ENCODE data around the gene POGZ.
A peak's percentile ranks its signal among the peaks of the same experiment; 100 is the strongest.

POGZ gene

GRCh38 chr1:151474745-151475144, 15.5 kb upstream of the POGZ start:
- H3K4me3 ChIP-seq (ENCODE audit: low read depth, low read length) = no peak overlapping the region
- DNase-seq (ENCODE audit: low read depth, low spot score) = no peak
- ChIA-PET CTCF (interaction anchor here (0.8 to 1.8 kb wide), 4 partner anchors 10 to 219 kb away, joined by 3 to 5 read pairs (median 4); no protein-coding TSS in a partner anchor), POLR2A (no interaction called here)
- TF ChIP-seq, protein P1, sequence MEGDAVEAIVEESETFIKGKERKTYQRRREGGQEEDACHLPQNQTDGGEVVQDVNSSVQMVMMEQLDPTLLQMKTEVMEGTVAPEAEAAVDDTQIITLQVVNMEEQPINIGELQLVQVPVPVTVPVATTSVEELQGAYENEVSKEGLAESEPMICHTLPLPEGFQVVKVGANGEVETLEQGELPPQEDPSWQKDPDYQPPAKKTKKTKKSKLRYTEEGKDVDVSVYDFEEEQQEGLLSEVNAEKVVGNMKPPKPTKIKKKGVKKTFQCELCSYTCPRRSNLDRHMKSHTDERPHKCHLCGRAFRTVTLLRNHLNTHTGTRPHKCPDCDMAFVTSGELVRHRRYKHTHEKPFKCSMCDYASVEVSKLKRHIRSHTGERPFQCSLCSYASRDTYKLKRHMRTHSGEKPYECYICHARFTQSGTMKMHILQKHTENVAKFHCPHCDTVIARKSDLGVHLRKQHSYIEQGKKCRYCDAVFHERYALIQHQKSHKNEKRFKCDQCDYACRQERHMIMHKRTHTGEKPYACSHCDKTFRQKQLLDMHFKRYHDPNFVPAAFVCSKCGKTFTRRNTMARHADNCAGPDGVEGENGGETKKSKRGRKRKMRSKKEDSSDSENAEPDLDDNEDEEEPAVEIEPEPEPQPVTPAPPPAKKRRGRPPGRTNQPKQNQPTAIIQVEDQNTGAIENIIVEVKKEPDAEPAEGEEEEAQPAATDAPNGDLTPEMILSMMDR (IDR thresholded peaks at IDR 0.05; ENCODE audit: insufficient read depth, low read length, missing control alignments) = no peak

DNA sequence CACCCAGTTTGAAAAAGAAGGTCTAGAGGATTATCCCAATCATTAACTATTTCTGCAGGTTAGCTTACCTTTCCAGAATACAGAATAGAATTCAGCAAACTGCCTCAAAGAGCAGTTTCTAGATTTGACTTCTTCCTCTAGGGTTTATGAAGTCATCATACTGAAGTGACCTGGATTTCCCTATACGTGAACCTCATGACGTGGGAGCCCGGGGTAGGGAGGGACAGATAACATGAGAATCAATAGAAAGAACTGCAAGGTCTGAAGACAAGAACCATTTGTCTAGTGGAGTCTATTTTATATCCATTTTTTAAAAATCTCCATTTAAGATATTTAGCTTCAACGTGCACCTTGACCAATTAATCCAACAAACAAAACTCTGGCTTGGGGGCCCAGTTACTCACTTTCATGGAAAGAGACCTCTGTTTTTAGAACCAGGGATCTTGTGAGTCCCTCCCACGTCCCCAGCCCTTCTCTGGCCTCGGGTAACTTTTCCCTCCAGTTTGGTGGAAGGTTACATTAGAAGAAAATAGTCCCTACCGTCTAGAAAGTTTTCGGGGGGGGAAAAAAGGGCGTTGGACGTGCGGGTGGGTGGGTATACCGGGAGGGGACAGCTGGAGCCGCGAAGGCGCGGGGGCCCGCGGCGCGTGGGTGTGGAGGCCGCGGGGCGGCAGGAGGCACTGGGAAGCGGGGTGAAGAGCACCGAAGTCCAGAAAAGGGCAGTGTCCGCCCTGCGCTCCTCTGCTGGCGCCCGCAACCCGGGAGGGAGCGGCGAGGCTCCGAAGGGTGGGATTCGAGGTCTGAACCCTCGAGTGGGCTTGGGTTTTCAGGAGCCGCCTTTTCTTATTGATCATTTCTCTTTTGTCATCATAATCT, 13.8 kb upstream of the POGZ start:
- POLR2A ChIA-PET = no interaction called here
- CTCF ChIA-PET = interaction anchor here (1.2 to 1.8 kb wide), 2 partner anchors 12 to 262 kb away, joined by 4 to 5 read pairs; no protein-coding TSS in a partner anchor
- DNase-seq (ENCODE audit: low read depth, low spot score) = no peak
- peak overlapping the region; percentile 46 for H3K4me3 ChIP-seq (ENCODE audit: low read depth, low read length)
- TF ChIP-seq, protein P1 (IDR thresholded peaks at IDR 0.05; ENCODE audit: insufficient read depth, low read length, missing control alignments) = no peak

DNA sequence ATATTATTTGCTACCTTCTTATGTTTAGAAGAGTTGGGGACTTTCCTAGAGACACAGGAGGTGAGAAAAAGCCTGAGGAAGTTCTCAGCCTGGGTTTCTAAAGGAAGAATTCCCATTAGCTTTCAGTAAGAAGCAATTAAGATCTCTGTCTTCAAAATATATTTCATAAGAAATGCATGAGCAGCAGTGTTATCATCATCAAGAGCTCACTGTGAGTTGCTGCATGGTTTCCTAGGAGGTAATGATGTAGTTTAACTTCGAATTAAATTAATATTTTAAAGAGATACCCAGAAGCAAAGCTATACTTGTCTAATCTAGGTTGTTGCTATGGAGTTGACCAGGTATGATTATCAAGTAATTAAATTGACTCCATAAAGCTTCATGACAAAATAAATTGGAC, 5.7 kb upstream of the POGZ start:
- POLR2A ChIA-PET = no interaction called here
- H3K4me3 ChIP-seq (ENCODE audit: low read depth, low read length) = no peak overlapping the region
- CTCF ChIA-PET = interaction anchor here (0.7 to 0.8 kb wide), 2 partner anchors 10 to 69 kb away, joined by 3 read pairs; no protein-coding TSS in a partner anchor
- TF ChIP-seq, protein P1 (IDR thresholded peaks at IDR 0.05; ENCODE audit: insufficient read depth, low read length, missing control alignments) = no peak
- no peak for DNase-seq (ENCODE audit: low read depth, low spot score)

DNA sequence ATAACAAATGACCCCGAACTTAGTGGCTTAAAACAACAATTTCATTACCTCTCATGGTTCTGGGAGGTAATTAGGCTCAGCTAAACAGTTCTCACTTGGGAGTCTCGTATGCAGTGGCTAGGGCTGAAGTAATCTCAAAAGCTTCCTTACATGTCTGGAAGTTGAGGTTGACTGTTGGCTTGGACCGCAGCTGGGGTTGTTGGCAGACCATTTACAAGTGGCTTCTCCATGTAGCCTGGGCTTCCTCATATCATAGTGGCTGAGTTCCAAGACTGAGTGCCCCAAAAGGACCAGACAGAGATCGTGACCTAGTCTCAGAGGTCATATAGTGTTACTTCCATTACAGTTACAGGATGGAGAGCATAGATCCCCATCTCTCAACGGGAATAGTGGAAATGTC, 2.4 kb upstream of the POGZ start:
- TF ChIP-seq, protein P1 (IDR thresholded peaks at IDR 0.05; ENCODE audit: insufficient read depth, low read length, missing control alignments) = no peak
- no peak overlapping the region for H3K4me3 ChIP-seq (ENCODE audit: low read depth, low read length)
- ChIA-PET POLR2A (no interaction called here), CTCF (interaction anchor here (1.1 to 2.0 kb wide), 3 partner anchors 10 to 273 kb away, joined by 4 to 5 read pairs (median 5); no protein-coding TSS in a partner anchor)
- DNase-seq (ENCODE audit: low read depth, low spot score) = no peak

- CTCF ChIA-PET = interaction anchor here (0.6 to 1.6 kb wide), 2 partner anchors 13 to 319 kb away, joined by 3 to 5 read pairs; no protein-coding TSS in a partner anchor
- POLR2A ChIA-PET = interaction anchor here (1.1 kb wide), 2 partner anchors 81 to 83 kb away, joined by 4 to 5 read pairs; no protein-coding TSS in a partner anchor
- TF ChIP-seq, protein P1 (IDR thresholded peaks at IDR 0.05; ENCODE audit: insufficient read depth, low read length, missing control alignments) = no peak
- peak overlapping the region; percentile 64 for H3K4me3 ChIP-seq (ENCODE audit: low read depth, low read length)
- DNase-seq (ENCODE audit: low read depth, low spot score) = no peak
Measured at GRCh38 chr1:151458802-151459330, 428 bp downstream of the POGZ start.

All from AG04449 (cell line).